ENCODE results near the gene CCDC170. TPM values are rescaled to one million over a fixed set of nuclear protein-coding genes. Genes with fewer than 3 reads are reported as not detected.

The CCDC170 gene
- polyA plus RNA-seq, 6 donors from 2014 or later = not detected

DNA sequence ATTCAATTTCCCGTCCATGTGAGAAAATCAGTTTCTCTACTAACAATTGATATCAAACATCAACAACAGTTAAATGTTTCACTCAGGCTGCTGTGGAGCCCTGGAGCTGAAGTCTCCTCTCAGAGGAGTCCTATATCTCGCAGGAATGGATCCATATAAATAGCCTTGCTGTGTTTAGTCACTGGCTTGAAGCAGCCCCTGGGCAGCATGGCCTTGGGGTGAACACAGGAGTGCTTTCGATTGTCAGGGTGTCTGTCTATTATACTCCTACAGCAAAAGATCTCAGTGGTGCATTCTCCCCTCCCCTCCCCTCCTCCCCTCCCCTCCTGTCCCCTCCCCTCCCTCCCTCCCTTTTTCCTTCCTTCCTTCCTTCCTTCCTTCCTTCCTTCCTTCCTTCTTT lies 141.9 kb downstream of the CCDC170 start:
- no peak overlapping the region for H3K27ac Mint-ChIP-seq
- H3K36me3 Mint-ChIP-seq = no peaks in the 10 kb centered on the region
- no peak for ATAC-seq (ENCODE audit: low read depth in 2 of 2)
- DNase-seq = no peak
- H3K27me3 Mint-ChIP-seq = peaks cover 0 to 4% (median 0%) of the 10 kb centered on the region in 3 donors
- no peaks in the 10 kb centered on the region for H3K4me1 Mint-ChIP-seq
- no peak overlapping the region for H3K4me3 Mint-ChIP-seq
- peaks cover 3 to 15% (median 6%) of the 10 kb centered on the region in 7 donors for H3K9me3 Mint-ChIP-seq

- no peak overlapping the region for H3K27ac Mint-ChIP-seq
- H3K9me3 Mint-ChIP-seq = peaks cover 6 to 24% (median 8%) of the 10 kb centered on the region in 7 donors
- ATAC-seq (ENCODE audit: low read depth in 2 of 2) (no peak), DNase-seq (no peak)
- no peak overlapping the region for H3K4me3 Mint-ChIP-seq
- H3K4me1 Mint-ChIP-seq = no peaks in the 10 kb centered on the region
- peaks cover 0 to 4% (median 0%) of the 10 kb centered on the region in 3 donors for H3K27me3 Mint-ChIP-seq
- H3K36me3 Mint-ChIP-seq = no peaks in the 10 kb centered on the region
Measured at GRCh38 chr6:151637814-151638213, 144.0 kb downstream of the CCDC170 start.

DNA sequence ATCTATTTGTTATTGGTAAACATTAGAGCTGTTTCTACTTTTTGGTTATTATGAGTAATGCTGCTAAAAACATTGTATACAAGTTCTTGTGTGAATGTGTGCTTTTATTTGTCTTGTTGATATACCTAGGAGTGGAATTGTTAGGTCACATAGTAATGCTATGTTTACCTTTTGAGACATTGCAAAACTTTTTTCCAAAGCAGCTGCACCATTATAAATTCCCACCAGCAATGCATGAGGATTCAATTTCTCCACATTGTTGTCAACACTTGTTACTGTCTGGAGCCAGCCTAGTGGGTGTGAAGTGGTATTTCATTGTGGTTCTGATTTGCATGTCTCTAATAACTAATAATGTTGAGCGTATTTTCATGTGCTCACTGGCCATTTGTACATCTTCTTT lies 145.9 kb downstream of the CCDC170 start:
- Mint-ChIP-seq H3K9me3 (peaks cover 6 to 24% (median 8%) of the 10 kb centered on the region in 7 donors), H3K27me3 (no peaks in the 10 kb centered on the region), H3K4me3 (no peak overlapping the region), H3K27ac (no peak overlapping the region), H3K4me1 (no peaks in the 10 kb centered on the region), H3K36me3 (no peaks in the 10 kb centered on the region)
- ATAC-seq (ENCODE audit: low read depth in 2 of 2) (no peak), DNase-seq (no peak)

- Mint-ChIP-seq H3K4me1 (no peaks in the 10 kb centered on the region), H3K4me3 (no peak overlapping the region), H3K9me3 (peaks cover 8 to 24% (median 9%) of the 10 kb centered on the region in 7 donors), H3K27ac (no peak overlapping the region), H3K36me3 (no peaks in the 10 kb centered on the region), H3K27me3 (peaks cover 1 to 10% (median 5%) of the 10 kb centered on the region in 3 donors)
- DNase-seq = no peak
- ATAC-seq (ENCODE audit: low read depth in 2 of 2) = no peak
Measured at GRCh38 chr6:151641028-151641427, 147.2 kb downstream of the CCDC170 start.

- no peak for ATAC-seq (ENCODE audit: low read depth in 2 of 2)
- Mint-ChIP-seq H3K27ac (peak overlapping the region in 1 of 6 donors; percentile 4), H3K36me3 (no peaks in the 10 kb centered on the region), H3K27me3 (peaks cover 14 to 25% (median 25%) of the 10 kb centered on the region in 3 donors), H3K4me1 (no peaks in the 10 kb centered on the region), H3K4me3 (no peak overlapping the region), H3K9me3 (peaks cover 0 to 9% (median 4%) of the 10 kb centered on the region in 7 donors)
- no peak for DNase-seq
Measured at GRCh38 chr6:151647976-151648639, 154.3 kb downstream of the CCDC170 start.

- Mint-ChIP-seq H3K4me1 (no peaks in the 10 kb centered on the region), H3K27ac (no peak overlapping the region)
Measured at GRCh38 chr6:151649835-151650234, 156.0 kb downstream of the CCDC170 start.

DNA sequence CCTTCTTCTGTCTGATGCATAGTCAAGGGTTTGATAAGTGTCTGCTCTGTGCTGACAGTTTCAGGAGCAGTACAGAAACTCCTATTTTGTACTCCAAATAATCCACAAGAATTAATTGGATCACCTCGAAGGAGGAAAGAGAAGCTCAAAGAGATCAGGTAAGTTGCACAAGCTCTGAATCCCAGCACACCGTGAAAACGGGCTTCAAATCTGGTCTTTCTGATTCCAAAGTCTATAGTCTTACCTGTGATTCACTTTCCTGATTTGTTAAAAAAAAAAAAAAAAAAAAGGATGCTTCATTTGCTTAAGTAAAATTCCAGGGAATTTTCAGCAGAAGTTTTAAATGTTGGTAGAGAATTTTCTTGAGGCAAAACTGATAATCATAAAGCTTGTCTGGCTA lies 157.8 kb downstream of the CCDC170 start:
- Mint-ChIP-seq H3K27ac (peak overlapping the region in 1 of 6 donors; percentile 7), H3K27me3 (peaks cover 6 to 21% (median 15%) of the 10 kb centered on the region in 3 donors), H3K4me3 (no peak overlapping the region), H3K9me3 (peaks cover 7 to 27% (median 16%) of the 10 kb centered on the region in 7 donors), H3K4me1 (no peaks in the 10 kb centered on the region), H3K36me3 (peaks cover 0 to 10% of the 10 kb centered on the region in 2 donors)
- no peak for ATAC-seq (ENCODE audit: low read depth in 2 of 2)
- DNase-seq = no peak

More at GRCh38 chr6:151649835-151650234, 156.0 kb downstream of the CCDC170 start:
- Mint-ChIP-seq H3K36me3 (peaks cover 0 to 9% of the 10 kb centered on the region in 2 donors), H3K9me3 (peaks cover 6 to 14% (median 9%) of the 10 kb centered on the region in 7 donors), H3K4me3 (no peak overlapping the region), H3K27me3 (peaks cover 14 to 32% (median 25%) of the 10 kb centered on the region in 3 donors)
- no peak for ATAC-seq (ENCODE audit: low read depth in 2 of 2)
- DNase-seq = no peak

- Mint-ChIP-seq H3K27ac (no peak overlapping the region), H3K9me3 (peaks cover 7 to 27% (median 16%) of the 10 kb centered on the region in 7 donors), H3K36me3 (peaks cover 0 to 10% of the 10 kb centered on the region in 2 donors), H3K27me3 (peaks cover 4 to 18% (median 12%) of the 10 kb centered on the region in 3 donors), H3K4me3 (no peak overlapping the region), H3K4me1 (no peaks in the 10 kb centered on the region)
- no peak for ATAC-seq (ENCODE audit: low read depth in 2 of 2)
- no peak for DNase-seq
Measured at GRCh38 chr6:151652325-151652724, 158.5 kb downstream of the CCDC170 start.

DNA sequence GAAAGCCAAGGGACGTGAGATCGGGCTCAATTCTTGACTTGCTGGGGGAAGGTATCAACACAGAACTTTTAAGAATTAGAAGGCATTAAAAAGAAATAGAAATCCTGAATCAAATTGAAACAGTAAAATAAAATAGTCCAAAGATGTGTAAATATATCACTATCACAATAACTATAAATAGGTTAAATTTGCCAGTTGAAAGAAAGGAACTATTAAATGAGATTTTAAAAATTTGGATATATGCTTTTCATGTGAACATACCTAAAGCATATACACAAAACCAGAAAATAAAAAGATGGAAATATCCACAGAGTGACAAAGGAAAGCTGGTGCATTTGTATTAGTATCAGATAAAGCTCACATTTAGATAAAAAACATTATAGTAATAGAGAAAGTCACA lies 161.3 kb downstream of the CCDC170 start:
- peaks cover 0 to 10% of the 10 kb centered on the region in 2 donors for H3K36me3 Mint-ChIP-seq
- H3K4me3 Mint-ChIP-seq = no peak overlapping the region
- H3K27ac Mint-ChIP-seq = no peak overlapping the region
- DNase-seq (no peak), ATAC-seq (ENCODE audit: low read depth in 2 of 2) (no peak)
- no peaks in the 10 kb centered on the region for H3K4me1 Mint-ChIP-seq
- H3K27me3 Mint-ChIP-seq = peaks cover 0 to 7% (median 4%) of the 10 kb centered on the region in 3 donors
- peaks cover 5 to 27% (median 15%) of the 10 kb centered on the region in 7 donors for H3K9me3 Mint-ChIP-seq

DNA sequence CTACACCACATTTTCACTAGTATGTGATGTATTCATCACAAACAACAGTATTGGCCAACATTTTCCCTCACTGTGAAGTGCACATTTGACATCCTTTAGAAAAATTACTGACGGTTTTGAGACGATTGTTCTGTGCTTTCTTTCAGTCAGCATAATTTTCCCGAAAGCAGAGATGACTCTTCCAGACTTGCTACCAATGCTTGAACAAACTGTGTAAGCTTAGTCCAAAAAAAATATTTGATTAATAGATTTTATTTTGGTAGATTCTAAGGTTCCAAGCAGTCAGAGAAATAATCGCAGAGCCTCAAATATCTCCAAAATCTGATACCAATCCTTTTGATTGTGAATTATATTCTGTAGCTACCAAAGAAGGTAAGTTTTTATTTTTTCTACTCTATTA lies 162.6 kb downstream of the CCDC170 start:
- no peak for DNase-seq
- no peak overlapping the region for H3K27ac Mint-ChIP-seq
- H3K4me3 Mint-ChIP-seq = no peak overlapping the region
- peaks cover 0 to 10% of the 10 kb centered on the region in 2 donors for H3K36me3 Mint-ChIP-seq
- ATAC-seq (ENCODE audit: low read depth in 2 of 2) = no peak
- H3K9me3 Mint-ChIP-seq = peaks cover 5 to 27% (median 15%) of the 10 kb centered on the region in 7 donors
- H3K4me1 Mint-ChIP-seq = no peaks in the 10 kb centered on the region
- peaks cover 0 to 7% (median 0%) of the 10 kb centered on the region in 3 donors for H3K27me3 Mint-ChIP-seq

GRCh38 chr6:151658091-151658490 lies 164.3 kb downstream of the CCDC170 start:
- H3K4me3 Mint-ChIP-seq = no peak overlapping the region
- H3K4me1 Mint-ChIP-seq = no peaks in the 10 kb centered on the region
- peaks cover 5 to 22% (median 13%) of the 10 kb centered on the region in 7 donors for H3K9me3 Mint-ChIP-seq
- peaks cover 0 to 7% (median 0%) of the 10 kb centered on the region in 3 donors for H3K27me3 Mint-ChIP-seq
- DNase-seq = no peak
- peaks cover 0 to 10% of the 10 kb centered on the region in 2 donors for H3K36me3 Mint-ChIP-seq
- H3K27ac Mint-ChIP-seq = no peak overlapping the region
- no peak for ATAC-seq (ENCODE audit: low read depth in 2 of 2)

- DNase-seq = no peak
- no peaks in the 10 kb centered on the region for H3K4me1 Mint-ChIP-seq
- H3K9me3 Mint-ChIP-seq = peaks cover 4 to 20% (median 13%) of the 10 kb centered on the region in 7 donors
- ATAC-seq (ENCODE audit: low read depth in 2 of 2) = no peak
- H3K27me3 Mint-ChIP-seq = peaks cover 0 to 6% (median 0%) of the 10 kb centered on the region in 3 donors
- H3K27ac Mint-ChIP-seq = no peak overlapping the region
- H3K36me3 Mint-ChIP-seq = peaks cover 0 to 7% of the 10 kb centered on the region in 2 donors
- no peak overlapping the region for H3K4me3 Mint-ChIP-seq
Measured at GRCh38 chr6:151659212-151659611, 165.4 kb downstream of the CCDC170 start.

DNA sequence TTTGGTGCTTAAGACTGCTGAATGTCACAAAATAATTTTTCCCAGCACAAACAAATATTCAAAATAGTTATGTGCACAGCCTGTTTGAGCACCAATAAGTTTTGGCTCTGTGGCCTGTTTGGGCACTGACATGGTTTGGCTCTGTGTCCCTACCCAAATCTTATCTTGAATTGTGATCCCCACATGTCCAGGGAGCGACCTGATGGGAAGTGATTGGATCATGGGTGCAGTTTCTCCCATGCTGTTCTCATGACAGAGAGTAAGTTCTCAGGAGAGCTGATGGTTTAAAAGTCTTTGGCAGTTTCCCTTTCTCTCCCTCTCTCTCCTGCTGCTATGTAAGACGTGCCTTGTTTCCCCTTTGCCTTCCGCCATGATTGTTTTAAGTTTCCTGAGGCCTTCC lies 167.7 kb downstream of the CCDC170 start:
- H3K27me3 Mint-ChIP-seq = no peaks in the 10 kb centered on the region
- no peak overlapping the region for H3K27ac Mint-ChIP-seq
- H3K4me1 Mint-ChIP-seq = no peaks in the 10 kb centered on the region
- no peaks in the 10 kb centered on the region for H3K36me3 Mint-ChIP-seq
- ATAC-seq (ENCODE audit: low read depth in 2 of 2) (no peak), DNase-seq (no peak)
- no peak overlapping the region for H3K4me3 Mint-ChIP-seq
- H3K9me3 Mint-ChIP-seq = no peaks in the 10 kb centered on the region

DNA sequence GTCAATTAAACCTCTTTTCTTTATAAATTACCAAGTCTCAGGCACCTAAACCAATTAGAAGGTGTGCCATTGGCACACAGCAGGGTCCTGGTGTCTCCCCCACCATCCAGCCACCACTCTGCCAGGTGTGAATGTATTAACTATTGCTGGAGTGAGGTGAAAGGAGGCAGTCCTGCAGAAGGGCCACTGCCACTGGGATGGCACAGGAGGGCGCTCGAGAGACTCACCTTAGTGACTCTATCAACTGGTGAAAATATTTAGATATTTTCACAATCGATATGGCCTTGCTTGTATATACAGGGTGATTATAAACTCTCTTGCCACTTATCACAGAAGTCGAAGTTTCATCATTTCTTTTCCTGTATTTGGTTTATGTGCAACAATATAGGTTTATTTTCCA lies 168.1 kb downstream of the CCDC170 start:
- Mint-ChIP-seq H3K36me3 (no peaks in the 10 kb centered on the region), H3K4me1 (no peaks in the 10 kb centered on the region), H3K27ac (peak overlapping the region in 1 of 6 donors; percentile 24)

More for the DNA sequence above, 168.1 kb downstream of the CCDC170 start:
- H3K27me3 Mint-ChIP-seq = no peaks in the 10 kb centered on the region
- no peak for DNase-seq
- H3K4me3 Mint-ChIP-seq = no peak overlapping the region
- H3K9me3 Mint-ChIP-seq = peaks cover 0 to 1% (median 0%) of the 10 kb centered on the region in 7 donors
- ATAC-seq (ENCODE audit: low read depth in 2 of 2) = no peak

Measured in naive B cell (primary cell).